GM12864 (cell line): ENCODE results near the gene EIF3D.

Experiments used
- DNase-seq: peaks from one replicate; pipeline ENCODE4 v3.0.0-alpha.2; 2011; ENCODE audit warnings: low read depth
- H3K4me3 ChIP-seq: 2 replicates; pipeline ENCODE4 v1.5.1; 2011; ENCODE audit warnings: mild to moderate bottlenecking, low read depth, low read length, control low read depth
- CTCF ChIP-seq: IDR thresholded peaks from 2 replicates; pipeline ENCODE4 v1.5.1; 2011; ENCODE audit warnings: low read depth, mild to moderate bottlenecking, moderate library complexity, low read length, control low read depth, inconsistent platforms; ENCODE audit errors: missing control alignments

EIF3D gene

GRCh38 chr22:36492109-36492508 is 36.9 kb downstream of the EIF3D start:
- no peak for DNase-seq
- no peak overlapping the region for H3K4me3 ChIP-seq
- no peak for TF ChIP-seq CTCF

- DNase-seq, result no peak
- TF ChIP-seq CTCF, result no peak
- no peak overlapping the region for H3K4me3 ChIP-seq
Observed at GRCh38 chr22:36491155-36491554, 37.8 kb downstream of the EIF3D start.

GRCh38 chr22:36486619-36487384 is 42.2 kb downstream of the EIF3D start:
- no peak overlapping the region for H3K4me3 ChIP-seq
- peak; percentile 62 for TF ChIP-seq CTCF
- DNase-seq, result no peak

GRCh38 chr22:36481393-36482168 is 47.4 kb downstream of the EIF3D start, which contains the start of gene TXN2:
TSS of gene TXN2 (minus strand) at chr22:36481640. CDS start at chr22:36480837, 803 bp downstream.
- TF ChIP-seq CTCF, result no peak
- DNase-seq, result peak; percentile 91
- peak within 1 kb of the TSS; percentile 56 for H3K4me3 ChIP-seq

- DNase-seq, result no peak
- TF ChIP-seq CTCF, result no peak
- H3K4me3 ChIP-seq, result peak overlapping the region; percentile 56
Observed at GRCh38 chr22:36480941-36481392, 48.0 kb downstream of the EIF3D start.

- TF ChIP-seq CTCF, result no peak
- no peak for DNase-seq
- H3K4me3 ChIP-seq, result no peak overlapping the region
Observed at GRCh38 chr22:36478966-36479365, 50.0 kb downstream of the EIF3D start.
